ENCODE data around the gene FLACC1.

FLACC1 gene

GRCh38 chr2:201275069-201275468, 82.1 kb downstream of the FLACC1 start:
- DNase-seq: no peak

- no peak for DNase-seq
Observed at GRCh38 chr2:201273330-201273983, 83.7 kb downstream of the FLACC1 start.

GRCh38 chr2:201271917-201272316, 85.2 kb downstream of the FLACC1 start:
- DNase-seq: no peak

- DNase-seq: no peak
Observed at GRCh38 chr2:201270293-201271001, 86.7 kb downstream of the FLACC1 start.

- DNase-seq: no peak
Observed at GRCh38 chr2:201269764-201270163, 87.4 kb downstream of the FLACC1 start.

- no peak for DNase-seq
Observed at GRCh38 chr2:201267278-201268030, 89.7 kb downstream of the FLACC1 start.

GRCh38 chr2:201266629-201267028, 90.5 kb downstream of the FLACC1 start:
- DNase-seq: no peak

GRCh38 chr2:201264472-201265173, 92.5 kb downstream of the FLACC1 start:
- DNase-seq: no peak

- DNase-seq: no peak
Observed at GRCh38 chr2:201263779-201264178, 93.4 kb downstream of the FLACC1 start.

- no peak for DNase-seq
Observed at GRCh38 chr2:201262718-201263117, 94.4 kb downstream of the FLACC1 start.

GRCh38 chr2:201261906-201262305, 95.2 kb downstream of the FLACC1 start:
- no peak for DNase-seq

- DNase-seq: no peak
Observed at GRCh38 chr2:201261471-201261870, 95.7 kb downstream of the FLACC1 start.

GRCh38 chr2:201260302-201260800, 96.8 kb downstream of the FLACC1 start, which contains the start of gene CASP8:
Gene CASP8, plus strand, starts transcription at chr2:201260536. Its CDS starts 5,951 bp downstream, at chr2:201266487.
- DNase-seq: no peak

GRCh38 chr2:201258666-201259615, 98.2 kb downstream of the FLACC1 start:
- DNase-seq: no peak

- no peak for DNase-seq
Observed at GRCh38 chr2:201257956-201258665, 99.0 kb downstream of the FLACC1 start.

- DNase-seq: no peak
Observed at GRCh38 chr2:201257381-201257955, 99.7 kb downstream of the FLACC1 start.

- no peak for DNase-seq
Observed at GRCh38 chr2:201256082-201256481, 101.1 kb downstream of the FLACC1 start.

- no peak for DNase-seq
Observed at GRCh38 chr2:201255408-201256033, 101.6 kb downstream of the FLACC1 start.

GRCh38 chr2:201254081-201254730, 102.9 kb downstream of the FLACC1 start:
- no peak for DNase-seq

- DNase-seq: no peak
Observed at GRCh38 chr2:201250741-201251140, 106.4 kb downstream of the FLACC1 start.

All from NCI-H2171 (cell line).